IMR-90 (cell line): Measurements from ENCODE around the gene TIMM44. TPM values are rescaled to one million over a fixed set of nuclear protein-coding genes. Genes with fewer than 3 reads are reported as not detected.

Experiments used
- ATAC-seq: fragments of 200-7000 bp; cut with Tn5 transposase; 2 replicates; pipeline ENCODE4 v1.9.1; 2020; ENCODE audit warnings: low read depth, mild to moderate bottlenecking, moderate library complexity
- BruUV-seq: library from RNA; stranded (reverse); fragments of 400-500 nt; replicated peaks from 2 replicates; lab custom pipeline; 2021; lab: Mats Ljungman, UMichigan
- CTCF ChIA-PET: fragments of 300-600 bp; formaldehyde crosslinking; extraction: SDS; loops from one replicate; lab custom pipeline; 2021; ENCODE audit warnings: antibody characterized with exemption; lab: Yijun Ruan, JAX
- POLR2A ChIA-PET: fragments of 300-600 bp; sonication (Branson Sonifier 250); formaldehyde crosslinking; loops from one replicate; lab custom pipeline; 2022; ENCODE audit warnings: antibody characterized with exemption; ENCODE audit not compliant: unreplicated experiment; lab: Charles Lee
- DNase-seq: peaks from one replicate; pipeline ENCODE4 v3.0.0; 2013
- H2AFZ ChIP-seq: replicated peaks from 2 replicates; pipeline ENCODE3; 2013; ENCODE audit warnings: low read length, mild to moderate bottlenecking; ENCODE audit not compliant: poor library complexity
- H2AK5ac ChIP-seq: 2 replicates; pipeline ENCODE4 v1.6.1; 2013; ENCODE audit warnings: low read depth, low read length, inconsistent platforms
- H2AK9ac ChIP-seq: replicated peaks from 2 replicates; pipeline ENCODE3; 2013; ENCODE audit warnings: mild to moderate bottlenecking, low read depth, low read length, moderate library complexity; ENCODE audit not compliant: poor library complexity
- H2BK120ac ChIP-seq: 2 replicates; pipeline ENCODE4 v1.6.1; 2013; ENCODE audit warnings: low read depth, low read length, inconsistent platforms
- H2BK15ac ChIP-seq: 3 replicates; pipeline ENCODE4 v1.6.1; 2013; ENCODE audit warnings: low read depth, low read length, inconsistent platforms
- H2BK20ac ChIP-seq: 2 replicates; pipeline ENCODE4 v1.6.1; 2013; ENCODE audit warnings: low read depth, mild to moderate bottlenecking, inconsistent platforms, low read length, moderate library complexity
- H2BK5ac ChIP-seq: 2 replicates; pipeline ENCODE4 v1.6.1; 2013; ENCODE audit warnings: mild to moderate bottlenecking, low read depth, low read length, inconsistent platforms; ENCODE audit not compliant: poor library complexity, severe bottlenecking
- H3K14ac ChIP-seq: replicated peaks from 2 replicates; pipeline ENCODE4 v1.6.1; 2013; ENCODE audit warnings: low read depth, low read length, inconsistent platforms
- H3K18ac ChIP-seq: 2 replicates; pipeline ENCODE4 v1.6.1; 2013; ENCODE audit warnings: low read depth, low read length, control low read depth
- H3K23ac ChIP-seq: 2 replicates; pipeline ENCODE4 v1.6.1; 2013; ENCODE audit warnings: low read depth, low read length, inconsistent platforms
- H3K27ac ChIP-seq: 2 replicates; pipeline ENCODE4 v1.5.1; 2013; ENCODE audit warnings: mild to moderate bottlenecking, control low read depth, low read length; ENCODE audit not compliant: insufficient read depth
- H3K27me3 ChIP-seq: 2 replicates; pipeline ENCODE4 v1.6.1; 2013; ENCODE audit warnings: low read length; ENCODE audit not compliant: control insufficient read depth, insufficient read depth
- H3K36me3 ChIP-seq: 2 replicates; pipeline ENCODE4 v1.6.1; 2013; ENCODE audit warnings: low read length, mixed read lengths; ENCODE audit not compliant: control insufficient read depth, insufficient read depth
- H3K4ac ChIP-seq: 2 replicates; pipeline ENCODE4 v1.6.1; 2013; ENCODE audit warnings: low read depth, low read length, inconsistent platforms
- H3K4me1 ChIP-seq: 2 replicates; pipeline ENCODE4 v1.6.1; 2013; ENCODE audit warnings: low read length, mixed read lengths; ENCODE audit not compliant: control insufficient read depth, insufficient read depth
- H3K4me2 ChIP-seq: 2 replicates; pipeline ENCODE4 v1.6.1; 2013; ENCODE audit warnings: low read depth, mild to moderate bottlenecking, control low read depth, low read length, moderate library complexity
- H3K4me3 ChIP-seq: 2 replicates; pipeline ENCODE4 v1.5.1; 2013; ENCODE audit warnings: low read depth, mild to moderate bottlenecking, control low read depth, low read length, moderate library complexity; ENCODE audit not compliant: insufficient read depth
- H3K56ac ChIP-seq: 2 replicates; pipeline ENCODE4 v1.6.1; 2013; ENCODE audit warnings: low read length, inconsistent platforms; ENCODE audit not compliant: insufficient read depth; ENCODE audit errors: extremely low read depth
- H3K79me1 ChIP-seq, 2 experiments: 2 replicates each; pipeline ENCODE4 v1.6.1; 2013; ENCODE audit warnings: low read length in 2 of 2, inconsistent platforms in 1 of 2, low read depth in 1 of 2
- H3K9ac ChIP-seq: 2 replicates; pipeline ENCODE4 v1.6.1; 2013; ENCODE audit warnings: low read depth, low read length, control low read depth
- H3K9me1 ChIP-seq: 2 replicates; pipeline ENCODE4 v1.6.1; 2013; ENCODE audit warnings: low read length, inconsistent platforms; ENCODE audit not compliant: insufficient read depth
- H3K9me3 ChIP-seq: 2 replicates; pipeline ENCODE4 v1.6.1; 2013; ENCODE audit warnings: low read length; ENCODE audit not compliant: control insufficient read depth, insufficient read depth
- H4K20me1 ChIP-seq: 2 replicates; pipeline ENCODE4 v1.6.1; 2013; ENCODE audit warnings: low read length, inconsistent platforms; ENCODE audit not compliant: insufficient read depth
- H4K5ac ChIP-seq: 2 replicates; pipeline ENCODE4 v1.6.1; 2013; ENCODE audit warnings: mild to moderate bottlenecking, low read depth, low read length, control low read depth
- H4K8ac ChIP-seq, 2 experiments: 2 replicates each; pipeline ENCODE4 v1.6.1; 2013; ENCODE audit warnings: low read depth in 2 of 2, low read length in 2 of 2, control low read depth in 1 of 2, inconsistent platforms in 1 of 2
- H4K91ac ChIP-seq: 2 replicates; pipeline ENCODE4 v1.6.1; 2013; ENCODE audit warnings: low read depth, low read length, inconsistent platforms; ENCODE audit not compliant: insufficient read depth
- BHLHE40 ChIP-seq: fragments of 150-350 bp; IDR thresholded peaks from 2 replicates; pipeline ENCODE4 v1.6.1; 2016; ENCODE audit warnings: mild to moderate bottlenecking, low read depth, low read length
- CEBPB ChIP-seq: IDR thresholded peaks from 2 replicates; pipeline ENCODE4 v1.6.1; 2012; ENCODE audit warnings: low read depth, low read length, improper control_type of control experiment
- CHD1 ChIP-seq: IDR thresholded peaks from 2 replicates; pipeline ENCODE4 v1.6.1; 2012; ENCODE audit warnings: low read depth, low read length, improper control_type of control experiment
- ELK1 ChIP-seq: fragments of 150-350 bp; IDR thresholded peaks from 2 replicates; pipeline ENCODE4 v1.6.1; 2016; ENCODE audit warnings: low read depth, mild to moderate bottlenecking, low read length, moderate library complexity, borderline replicate concordance
- FOS ChIP-seq: fragments of 150-350 bp; IDR thresholded peaks from 2 replicates; pipeline ENCODE4 v1.6.1; 2016; ENCODE audit warnings: low read depth, low read length
- MAFK ChIP-seq: IDR thresholded peaks from 2 replicates; pipeline ENCODE4 v1.6.1; 2012; ENCODE audit warnings: low read depth, low read length, improper control_type of control experiment
- MAZ ChIP-seq: IDR thresholded peaks from 2 replicates; pipeline ENCODE4 v1.6.1; 2012; ENCODE audit warnings: low read depth, mild to moderate bottlenecking, low read length, improper control_type of control experiment, moderate library complexity, borderline replicate concordance
- MXI1 ChIP-seq: IDR thresholded peaks from 2 replicates; pipeline ENCODE4 v1.6.1; 2012; ENCODE audit warnings: low read depth, mild to moderate bottlenecking, low read length, moderate library complexity, borderline replicate concordance
- NFE2L2 ChIP-seq: fragments of 150-350 bp; IDR thresholded peaks from 2 replicates; pipeline ENCODE4 v1.6.1; 2016; ENCODE audit warnings: low read depth, mild to moderate bottlenecking, low read length
- POLR2A ChIP-seq: IDR thresholded peaks from 2 replicates; pipeline ENCODE4 v1.6.1; 2012; ENCODE audit warnings: mild to moderate bottlenecking, low read depth, low read length
- RAD21 ChIP-seq: IDR thresholded peaks from 2 replicates; pipeline ENCODE4 v1.6.1; 2012; ENCODE audit warnings: low read length, improper control_type of control experiment
- RCOR1 ChIP-seq: IDR thresholded peaks from 2 replicates; pipeline ENCODE4 v1.6.1; 2012; ENCODE audit warnings: mild to moderate bottlenecking, low read length, improper control_type of control experiment; ENCODE audit not compliant: insufficient replicate concordance
- RFX5 ChIP-seq: IDR thresholded peaks from 2 replicates; pipeline ENCODE4 v1.8.0; 2012; ENCODE audit warnings: low read depth, mild to moderate bottlenecking, low read length, moderate library complexity
- SMC3 ChIP-seq: fragments of 150-350 bp; IDR thresholded peaks from 2 replicates; pipeline ENCODE4 v1.6.1; 2016; ENCODE audit warnings: low read depth, mild to moderate bottlenecking, antibody characterized with exemption, low read length, moderate library complexity
- USF2 ChIP-seq: fragments of 150-350 bp; IDR thresholded peaks from 2 replicates; pipeline ENCODE4 v1.6.1; 2017; ENCODE audit warnings: mild to moderate bottlenecking, antibody characterized with exemption, low read length, low read depth
- WGBS, 2 experiments: methylation state at CpG; one replicate each; pipeline versions ENCODE4 v1.1.5 to v1.1.7; 2013; ENCODE audit warnings: missing lambda C conversion rate in 2 of 2; ENCODE audit not compliant: insufficient read length in 1 of 2; ENCODE audit errors: extremely low coverage in 2 of 2; 5-methylcytosine and 5-hydroxymethylcytosine counted together
- dilution Hi-C: fragments of 300-500 bp; cut with HindIII; formaldehyde crosslinking; loops from one replicate; pipeline ENCODE4 v1.14.3; 2018; ENCODE audit warnings: low sequenced_read_pairs; ENCODE audit not compliant: unreplicated experiment
- in situ Hi-C: fragments of 300-500 bp; cut with MboI; formaldehyde crosslinking; loops from 3 replicates; pipeline ENCODE4 v1.14.3; 2019; ENCODE audit warnings: low sequenced_read_pairs, inconsistent platforms, mixed read lengths
- intact Hi-C: fragments of 100-400 bp; cut with micrococcal nuclease; formaldehyde crosslinking; loops from 2 replicates; pipeline ENCODE4 v1.10.0; 2022
- polyA plus RNA-seq, 3 experiments: library from polyadenylated mRNA; depleted of rRNA; stranded (reverse); fragments of >200 nt; gene quantifications; 2 replicates each; pipeline ENCODE4 v1.2.3, GENCODE V29; 2012; ENCODE audit warnings: low replicate concordance in 1 of 3
- total RNA-seq: library from RNA; depleted of rRNA; stranded (reverse); fragments of >200 nt; gene quantifications from 2 replicates; pipeline ENCODE4 v1.2.3, GENCODE V29; 2012
- TF ChIP-seq, protein P1 (sequence below): conservative IDR thresholded peaks from 2 replicates; pipeline ENCODE4 v1.5.1; 2012; ENCODE audit warnings: mild to moderate bottlenecking, low read depth, low read length, improper control_type of control experiment

TIMM44 gene
- total and polyA plus RNA-seq, 2 of the 4 experiments (the other 2 are of a cell fraction): 37.6 to 52.3 TPM

DNA sequence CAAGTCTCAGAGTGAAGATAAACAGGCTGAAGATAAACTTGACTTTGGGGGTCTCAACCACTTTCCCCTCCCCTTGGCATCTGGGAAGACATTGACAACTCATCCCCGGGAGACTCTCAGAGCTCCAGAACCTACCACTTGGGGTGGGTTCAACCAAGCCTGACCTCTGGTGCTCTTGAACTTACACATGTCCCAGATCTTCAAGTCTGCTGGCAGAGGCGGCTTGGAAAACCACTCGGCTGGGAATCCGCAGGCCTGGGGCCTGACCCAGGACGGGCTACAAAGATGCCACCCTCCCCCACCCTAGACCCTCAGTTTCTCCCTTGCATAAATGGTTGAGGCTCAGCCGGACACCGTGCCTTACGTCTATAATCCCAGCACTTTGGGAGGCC lies 54.6 kb downstream of the TIMM44 start:
- in situ Hi-C loops: no loop called here
- H2AK9ac ChIP-seq: peak overlapping the region; percentile 94
- no peaks in the 10 kb centered on the region for H4K20me1 ChIP-seq
- peaks cover 6 to 31% of the 10 kb centered on the region in 2 experiments for H3K79me1 ChIP-seq
- H3K4me2 ChIP-seq: peak overlapping the region; percentile 79
- peak overlapping the region; percentile 79 for H3K4me3 ChIP-seq
- no peaks in the 10 kb centered on the region for H3K9me3 ChIP-seq
- 55% methylated on average over 4 of the region's 8 CpGs; no CpG with 5 or more reads in 1 of the 2 experiments for whole genome bisulfite sequencing, 2 experiments
- TF ChIP-seq NFE2L2 (no peak), MAFK (no peak), CHD1 (no peak), USF2 (no peak), BHLHE40 (no peak), SMC3 (no peak), FOS (no peak), RAD21 (no peak), RCOR1 (no peak), MAZ (no peak), RFX5 (no peak), ELK1 (no peak), POLR2A (no peak), CEBPB (no peak), MXI1 (no peak)
- TF ChIP-seq, protein P1, sequence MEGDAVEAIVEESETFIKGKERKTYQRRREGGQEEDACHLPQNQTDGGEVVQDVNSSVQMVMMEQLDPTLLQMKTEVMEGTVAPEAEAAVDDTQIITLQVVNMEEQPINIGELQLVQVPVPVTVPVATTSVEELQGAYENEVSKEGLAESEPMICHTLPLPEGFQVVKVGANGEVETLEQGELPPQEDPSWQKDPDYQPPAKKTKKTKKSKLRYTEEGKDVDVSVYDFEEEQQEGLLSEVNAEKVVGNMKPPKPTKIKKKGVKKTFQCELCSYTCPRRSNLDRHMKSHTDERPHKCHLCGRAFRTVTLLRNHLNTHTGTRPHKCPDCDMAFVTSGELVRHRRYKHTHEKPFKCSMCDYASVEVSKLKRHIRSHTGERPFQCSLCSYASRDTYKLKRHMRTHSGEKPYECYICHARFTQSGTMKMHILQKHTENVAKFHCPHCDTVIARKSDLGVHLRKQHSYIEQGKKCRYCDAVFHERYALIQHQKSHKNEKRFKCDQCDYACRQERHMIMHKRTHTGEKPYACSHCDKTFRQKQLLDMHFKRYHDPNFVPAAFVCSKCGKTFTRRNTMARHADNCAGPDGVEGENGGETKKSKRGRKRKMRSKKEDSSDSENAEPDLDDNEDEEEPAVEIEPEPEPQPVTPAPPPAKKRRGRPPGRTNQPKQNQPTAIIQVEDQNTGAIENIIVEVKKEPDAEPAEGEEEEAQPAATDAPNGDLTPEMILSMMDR: no peak
- H2AFZ ChIP-seq: peak overlapping the region; percentile 91
- H2AK5ac ChIP-seq: peak overlapping the region; percentile 70
- peak overlapping the region; percentile 36; the same call in 1 of the 2 replicates for H2BK120ac ChIP-seq
- H3K4ac ChIP-seq: peak overlapping the region; percentile 58
- H3K36me3 ChIP-seq: no peaks in the 10 kb centered on the region
- H2BK5ac ChIP-seq: peak overlapping the region; percentile 35
- peak overlapping the region; percentile 31; the same call in 1 of the 2 replicates for H3K23ac ChIP-seq
- dilution Hi-C loops: no loop called here
- no TSS peak for BruUV-seq
- H2BK20ac ChIP-seq: no peak overlapping the region
- 0 out of 2 replicates have a peak overlapping the region, but pooled peaks have one; percentile 3 for H3K56ac ChIP-seq
- no peak overlapping the region for H2BK15ac ChIP-seq
- peak overlapping the region; percentile 40; the same call in 1 of the 2 replicates for H3K27ac ChIP-seq
- peaks cover 4% of the 10 kb centered on the region; the same call in 1 of the 2 replicates for H3K4me1 ChIP-seq
- peak overlapping the region; percentile 81 to 89 for H4K8ac ChIP-seq
- DNase-seq (no peak), ATAC-seq (peak; percentile 3)
- no peak overlapping the region for H4K5ac ChIP-seq
- intact Hi-C loops: no loop called here
- 0 out of 2 replicates have a peak, but pooled peaks cover 2% of the 10 kb centered on the region for H3K9me1 ChIP-seq
- ChIA-PET CTCF (interaction anchor here (0.9 kb wide), 1 partner anchor 15 kb away, joined by 3 read pairs; the partner anchor contains the start of gene MAP2K7), POLR2A (no interaction called here)
- H3K14ac ChIP-seq: peak overlapping the region; percentile 89
- no peaks in the 10 kb centered on the region for H3K27me3 ChIP-seq
- H3K9ac ChIP-seq: peak overlapping the region; percentile 73
- H3K18ac ChIP-seq: no peak overlapping the region
- peak overlapping the region; percentile 52; the same call in 1 of the 2 replicates for H4K91ac ChIP-seq
